Caco-2 (cell line): ENCODE measurements around the gene RALGAPA1. TPM values are rescaled to one million over a fixed set of nuclear protein-coding genes. Genes with fewer than 3 reads are reported as not detected.
A peak's percentile ranks its signal among the peaks of the same experiment; 100 is the strongest.

Experiments used
- BruUV-seq: library from RNA; stranded (reverse); fragments of 400-500 nt; replicated peaks from 2 replicates; lab custom pipeline; 2021; lab: Mats Ljungman, UMichigan
- CTCF ChIA-PET: fragments of 300-600 bp; sonication (Branson Sonifier 250); formaldehyde crosslinking; loops from one replicate; lab custom pipeline; 2022; ENCODE audit warnings: antibody characterized with exemption; lab: Charles Lee
- POLR2A ChIA-PET: fragments of 300-600 bp; sonication (Branson Sonifier 250); formaldehyde crosslinking; loops from one replicate; lab custom pipeline; 2022; ENCODE audit warnings: antibody characterized with exemption; lab: Charles Lee
- DNase-seq, 2 experiments: peaks; one replicate each; pipeline versions ENCODE4 v3.0.0 to v3.0.0-alpha.2; 2020 to 2022
- H3K27me3 ChIP-seq: replicated peaks from 2 replicates; pipeline ENCODE4 v1.6.0; 2011; ENCODE audit warnings: low read length; ENCODE audit not compliant: control insufficient read depth, insufficient read depth
- H3K36me3 ChIP-seq: 2 replicates; pipeline ENCODE4 v1.5.1; 2011; ENCODE audit warnings: low read length; ENCODE audit not compliant: control insufficient read depth, insufficient read depth
- H3K4me1 ChIP-seq: fragments of 250-450 bp; sonication (Bioruptor Pico); 2 replicates; pipeline ENCODE4 v1.5.1; 2020; ENCODE audit warnings: mild to moderate bottlenecking
- H3K4me3 ChIP-seq: 2 replicates; pipeline ENCODE4 v1.5.1; 2011; ENCODE audit warnings: low read depth, mild to moderate bottlenecking, control low read depth, low read length
- H3K9me3 ChIP-seq: fragments of 250-450 bp; sonication (Bioruptor Pico); 2 replicates; pipeline ENCODE4 v1.5.1; 2020; ENCODE audit warnings: mild to moderate bottlenecking, moderate library complexity
- H3K27ac Mint-ChIP-seq: one replicate; pipeline ENCODE4 v1.8.0; 2022; ENCODE audit warnings: mixed read lengths; ENCODE audit not compliant: unreplicated experiment
- H3K27me3 Mint-ChIP-seq: one replicate; pipeline ENCODE4 v1.8.0; 2022; ENCODE audit warnings: mixed read lengths; ENCODE audit not compliant: insufficient read depth, unreplicated experiment
- H3K36me3 Mint-ChIP-seq: one replicate; pipeline ENCODE4 v1.8.0; 2022; ENCODE audit warnings: mild to moderate bottlenecking, mixed read lengths; ENCODE audit not compliant: insufficient read depth, unreplicated experiment
- H3K4me1 Mint-ChIP-seq: one replicate; pipeline ENCODE4 v1.8.0; 2022; ENCODE audit warnings: low read depth, mixed read lengths; ENCODE audit not compliant: unreplicated experiment
- H3K4me3 Mint-ChIP-seq: one replicate; pipeline ENCODE4 v1.8.0; 2022; ENCODE audit warnings: mild to moderate bottlenecking, moderate library complexity, mixed read lengths; ENCODE audit not compliant: unreplicated experiment
- H3K9me3 Mint-ChIP-seq: one replicate; pipeline ENCODE4 v1.8.0; 2022; ENCODE audit warnings: mixed read lengths; ENCODE audit not compliant: unreplicated experiment
- intact Hi-C: fragments of 100-400 bp; cut with micrococcal nuclease; formaldehyde crosslinking; loops from one replicate; pipeline ENCODE4 v1.10.0; 2022; ENCODE audit not compliant: unreplicated experiment
- total RNA-seq: library from RNA; stranded (reverse); gene quantifications from 2 replicates; pipeline ENCODE4 v1.2.3, GENCODE V29; 2022
- TF ChIP-seq, protein P1 (sequence below), 2 experiments: fragments of 200-600 bp in 1 of 2; IDR thresholded peaks; 1 replicate in 1 of 2; 2 replicates in 1 of 2; pipeline versions ENCODE4 v1.5.1 to v1.8.0; 2011 to 2022; ENCODE audit warnings: antibody characterized with exemption in 1 of 2, control low read depth in 1 of 2, inconsistent platforms in 1 of 2, low read depth in 1 of 2, low read length in 1 of 2, mild to moderate bottlenecking in 1 of 2, moderate library complexity in 1 of 2; ENCODE audit not compliant: insufficient read depth in 1 of 2, severe bottlenecking in 1 of 2, unreplicated experiment in 1 of 2

Gene RALGAPA1
- total RNA-seq, 1 experiment from 2014 or later, result 28.9 TPM

- no peaks in the 10 kb centered on the region for H3K27me3 ChIP-seq
- H3K4me1 ChIP-seq, result peaks cover 6% of the 10 kb centered on the region
- Mint-ChIP-seq H3K9me3 (no peaks in the 10 kb centered on the region), H3K4me1 (no peaks in the 10 kb centered on the region), H3K36me3 (no peaks in the 10 kb centered on the region), H3K27ac (no peak overlapping the region), H3K27me3 (no peaks in the 10 kb centered on the region), H3K4me3 (no peak overlapping the region)
- no peaks in the 10 kb centered on the region for H3K36me3 ChIP-seq
- no TSS peak for BruUV-seq
- intact Hi-C loops, result no loop called here
- no peak overlapping the region for H3K4me3 ChIP-seq
- TF ChIP-seq, protein P1, sequence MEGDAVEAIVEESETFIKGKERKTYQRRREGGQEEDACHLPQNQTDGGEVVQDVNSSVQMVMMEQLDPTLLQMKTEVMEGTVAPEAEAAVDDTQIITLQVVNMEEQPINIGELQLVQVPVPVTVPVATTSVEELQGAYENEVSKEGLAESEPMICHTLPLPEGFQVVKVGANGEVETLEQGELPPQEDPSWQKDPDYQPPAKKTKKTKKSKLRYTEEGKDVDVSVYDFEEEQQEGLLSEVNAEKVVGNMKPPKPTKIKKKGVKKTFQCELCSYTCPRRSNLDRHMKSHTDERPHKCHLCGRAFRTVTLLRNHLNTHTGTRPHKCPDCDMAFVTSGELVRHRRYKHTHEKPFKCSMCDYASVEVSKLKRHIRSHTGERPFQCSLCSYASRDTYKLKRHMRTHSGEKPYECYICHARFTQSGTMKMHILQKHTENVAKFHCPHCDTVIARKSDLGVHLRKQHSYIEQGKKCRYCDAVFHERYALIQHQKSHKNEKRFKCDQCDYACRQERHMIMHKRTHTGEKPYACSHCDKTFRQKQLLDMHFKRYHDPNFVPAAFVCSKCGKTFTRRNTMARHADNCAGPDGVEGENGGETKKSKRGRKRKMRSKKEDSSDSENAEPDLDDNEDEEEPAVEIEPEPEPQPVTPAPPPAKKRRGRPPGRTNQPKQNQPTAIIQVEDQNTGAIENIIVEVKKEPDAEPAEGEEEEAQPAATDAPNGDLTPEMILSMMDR (IDR thresholded peaks at IDR 0.05; ENCODE audit: insufficient read depth in 1 of 2, low read depth in 1 of 2, low read length in 1 of 2, severe bottlenecking in 1 of 2, unreplicated experiment in 1 of 2), result no peak
- ChIA-PET CTCF (no interaction called here), POLR2A (no interaction called here)
- no peak for DNase-seq
- H3K9me3 ChIP-seq, result no peaks in the 10 kb centered on the region
These were observed 269.1 kb downstream of the RALGAPA1 start for GRCh38 chr14:35539969-35540368.

GRCh38 chr14:35535483-35536112 lies 273.5 kb downstream of the RALGAPA1 start:
- TF ChIP-seq, protein P1 (IDR thresholded peaks at IDR 0.05; ENCODE audit: insufficient read depth in 1 of 2, low read depth in 1 of 2, low read length in 1 of 2, severe bottlenecking in 1 of 2, unreplicated experiment in 1 of 2), result no peak
- Mint-ChIP-seq H3K4me3 (peak overlapping the region; percentile 88), H3K27ac (no peak overlapping the region), H3K27me3 (peaks cover 13% of the 10 kb centered on the region), H3K4me1 (peaks cover 7% of the 10 kb centered on the region), H3K36me3 (no peaks in the 10 kb centered on the region), H3K9me3 (no peaks in the 10 kb centered on the region)
- ChIA-PET POLR2A (no interaction called here), CTCF (interaction anchor here (1.2 kb wide), 1 partner anchor 151 kb away, joined by 4 read pairs; no protein-coding TSS in a partner anchor)
- Histone ChIP-seq H3K9me3 (no peaks in the 10 kb centered on the region), H3K36me3 (no peaks in the 10 kb centered on the region), H3K4me3 (no peak overlapping the region), H3K4me1 (peaks cover 12% of the 10 kb centered on the region), H3K27me3 (no peaks in the 10 kb centered on the region; the same call in 1 of the 2 replicates)
- intact Hi-C loops, result no loop called here
- BruUV-seq, result no TSS peak
- DNase-seq, result no peak

GRCh38 chr14:35534873-35535482 lies 274.1 kb downstream of the RALGAPA1 start:
- BruUV-seq, result no TSS peak
- TF ChIP-seq, protein P1 (IDR thresholded peaks at IDR 0.05; ENCODE audit: insufficient read depth in 1 of 2, low read depth in 1 of 2, low read length in 1 of 2, severe bottlenecking in 1 of 2, unreplicated experiment in 1 of 2), result no peak
- Histone ChIP-seq H3K27me3 (no peaks in the 10 kb centered on the region; the same call in 1 of the 2 replicates), H3K36me3 (no peaks in the 10 kb centered on the region), H3K4me3 (peak overlapping the region; percentile 62), H3K9me3 (no peaks in the 10 kb centered on the region), H3K4me1 (peaks cover 12% of the 10 kb centered on the region)
- no peaks in the 10 kb centered on the region for H3K36me3 Mint-ChIP-seq
- peaks cover 7% of the 10 kb centered on the region for H3K4me1 Mint-ChIP-seq
- CTCF ChIA-PET, result interaction anchor here (1.2 to 1.8 kb wide), 2 partner anchors 152 to 283 kb away, joined by 4 to 6 read pairs; no protein-coding TSS in a partner anchor
- POLR2A ChIA-PET, result no interaction called here
- peak overlapping the region; percentile 88 for H3K4me3 Mint-ChIP-seq
- peak; percentile 71 to 89 for DNase-seq
- peaks cover 19% of the 10 kb centered on the region for H3K27me3 Mint-ChIP-seq
- no peak overlapping the region for H3K27ac Mint-ChIP-seq
- intact Hi-C loops, result loop anchor here (1.0 to 5.0 kb wide), 2 partner anchors 152 to 277 kb away; no protein-coding TSS in a partner anchor
- no peaks in the 10 kb centered on the region for H3K9me3 Mint-ChIP-seq
